Activated CD4-positive, alpha-beta T cell treated with anti-CD3 and anti-CD28 coated beads, Interleukin-2, amount 10 ng/mL, durations not matched to agents 7 days and 5 days (primary cell): ENCODE measurements around the gene TMPRSS9. TPM values are rescaled to one million over a fixed set of nuclear protein-coding genes. Genes with fewer than 3 reads are reported as not detected.

Source experiments
- CTCF ChIA-PET: fragments of 350-600 bp; sonication (Branson Sonifier 250); formaldehyde crosslinking; loops from one replicate; lab custom pipeline; 2021; ENCODE audit warnings: antibody characterized with exemption; lab: Charles Lee
- POLR2A ChIA-PET: fragments of 350-600 bp; sonication (Branson Sonifier 250); formaldehyde crosslinking; loops from one replicate; lab custom pipeline; 2021; ENCODE audit warnings: antibody characterized with exemption; lab: Charles Lee
- DNase-seq: peaks from one replicate; pipeline ENCODE4 v3.0.0-alpha.2; 2020
- H3K27ac Mint-ChIP-seq: one replicate; pipeline ENCODE4 v1.8.0; 2021; ENCODE audit warnings: mild to moderate bottlenecking, moderate library complexity, mixed read lengths
- H3K27me3 Mint-ChIP-seq: one replicate; pipeline ENCODE4 v1.8.0; 2021; ENCODE audit warnings: mixed read lengths
- H3K36me3 Mint-ChIP-seq: one replicate; pipeline ENCODE4 v1.8.0; 2021; ENCODE audit warnings: low read depth, mixed read lengths
- H3K4me1 Mint-ChIP-seq: one replicate; pipeline ENCODE4 v1.8.0; 2021; ENCODE audit warnings: mixed read lengths
- H3K4me3 Mint-ChIP-seq: one replicate; pipeline ENCODE4 v1.8.0; 2021; ENCODE audit warnings: mild to moderate bottlenecking, moderate library complexity, mixed read lengths
- H3K9me3 Mint-ChIP-seq: one replicate; pipeline ENCODE4 v1.8.0; 2021; ENCODE audit warnings: mixed read lengths
- total RNA-seq, 2 experiments: library from RNA; stranded (reverse); gene quantifications; one replicate each; pipeline ENCODE4 v1.2.3, GENCODE V29; 2021

TMPRSS9 gene
- total RNA-seq, 2 experiments from 2014 or later: not detected

DNA sequence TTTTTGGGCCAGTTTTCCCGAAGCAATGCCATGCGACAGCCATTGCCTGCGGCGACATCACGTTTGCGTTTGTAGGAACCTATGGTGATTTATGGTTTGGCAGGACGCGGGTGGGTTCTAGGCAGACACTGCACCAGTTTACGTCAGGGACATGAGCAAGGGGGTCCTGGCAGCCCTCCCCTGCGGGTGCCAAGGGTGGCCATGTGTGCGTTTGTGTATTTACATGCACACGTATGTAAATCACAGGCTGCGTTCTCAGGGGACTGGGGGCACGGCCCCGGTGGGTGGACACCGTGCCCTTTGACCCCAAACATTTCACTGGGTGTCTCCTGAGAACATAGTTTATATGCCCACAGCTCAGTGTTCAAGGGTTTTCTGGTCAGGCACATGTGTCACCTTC lies 9.4 kb upstream of the TMPRSS9 start:
- no peak overlapping the region for H3K27ac Mint-ChIP-seq
- no peak for DNase-seq
- H3K9me3 Mint-ChIP-seq: no peaks in the 10 kb centered on the region
- no peaks in the 10 kb centered on the region for H3K4me1 Mint-ChIP-seq
- H3K4me3 Mint-ChIP-seq: no peak overlapping the region
- H3K36me3 Mint-ChIP-seq: peaks cover 3% of the 10 kb centered on the region
- no peaks in the 10 kb centered on the region for H3K27me3 Mint-ChIP-seq
- CTCF ChIA-PET: no interaction called here
- POLR2A ChIA-PET: no interaction called here

DNA sequence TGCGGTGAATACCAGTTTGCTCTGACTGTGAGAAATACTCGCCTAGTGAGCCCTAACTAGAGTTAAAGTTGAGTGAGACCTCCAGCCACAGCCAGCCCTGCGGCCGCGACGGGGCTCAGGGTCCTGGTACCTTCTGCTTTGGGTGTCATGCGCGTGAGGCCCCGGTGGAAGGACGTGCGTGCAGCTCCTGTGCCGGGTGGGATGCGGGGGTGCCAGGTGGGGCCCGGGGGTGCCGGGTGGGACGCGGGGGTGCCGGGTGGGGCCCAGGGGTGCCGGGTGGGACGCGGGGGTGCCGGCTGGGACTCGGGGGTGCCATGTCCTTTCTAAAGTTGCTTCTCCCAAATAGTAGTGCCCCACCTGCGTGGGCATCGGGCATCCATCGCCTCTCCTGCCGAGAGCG lies 8.5 kb upstream of the TMPRSS9 start:
- no peaks in the 10 kb centered on the region for H3K36me3 Mint-ChIP-seq
- no peaks in the 10 kb centered on the region for H3K9me3 Mint-ChIP-seq
- no peaks in the 10 kb centered on the region for H3K27me3 Mint-ChIP-seq
- no peak for DNase-seq
- POLR2A ChIA-PET: no interaction called here
- H3K4me1 Mint-ChIP-seq: no peaks in the 10 kb centered on the region
- H3K4me3 Mint-ChIP-seq: no peak overlapping the region
- no peak overlapping the region for H3K27ac Mint-ChIP-seq
- CTCF ChIA-PET: no interaction called here

DNA sequence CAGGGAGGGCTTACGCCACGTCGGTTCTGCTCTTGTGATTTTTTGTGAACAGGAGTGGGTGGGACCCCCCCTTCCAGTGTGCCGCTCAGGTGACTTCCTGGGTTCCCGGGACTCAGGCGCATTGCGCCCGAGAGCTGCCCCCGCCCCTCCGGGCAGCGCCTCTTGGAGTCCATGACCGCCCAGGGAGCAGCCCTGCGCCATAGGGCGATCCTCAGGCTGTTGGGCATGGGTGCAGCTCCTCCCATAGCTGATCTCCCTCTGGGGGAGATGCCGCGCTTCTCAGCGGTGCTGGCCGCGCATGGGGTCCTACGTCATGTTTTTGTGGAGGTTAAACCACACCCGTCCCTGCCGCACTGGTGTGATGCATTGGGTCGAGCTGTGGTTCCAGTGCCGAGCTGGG lies 7.9 kb upstream of the TMPRSS9 start:
- H3K4me3 Mint-ChIP-seq: no peak overlapping the region
- CTCF ChIA-PET: no interaction called here
- H3K4me1 Mint-ChIP-seq: no peaks in the 10 kb centered on the region
- H3K9me3 Mint-ChIP-seq: no peaks in the 10 kb centered on the region
- H3K27ac Mint-ChIP-seq: no peak overlapping the region
- H3K36me3 Mint-ChIP-seq: no peaks in the 10 kb centered on the region
- no peak for DNase-seq
- POLR2A ChIA-PET: no interaction called here
- no peaks in the 10 kb centered on the region for H3K27me3 Mint-ChIP-seq

DNA sequence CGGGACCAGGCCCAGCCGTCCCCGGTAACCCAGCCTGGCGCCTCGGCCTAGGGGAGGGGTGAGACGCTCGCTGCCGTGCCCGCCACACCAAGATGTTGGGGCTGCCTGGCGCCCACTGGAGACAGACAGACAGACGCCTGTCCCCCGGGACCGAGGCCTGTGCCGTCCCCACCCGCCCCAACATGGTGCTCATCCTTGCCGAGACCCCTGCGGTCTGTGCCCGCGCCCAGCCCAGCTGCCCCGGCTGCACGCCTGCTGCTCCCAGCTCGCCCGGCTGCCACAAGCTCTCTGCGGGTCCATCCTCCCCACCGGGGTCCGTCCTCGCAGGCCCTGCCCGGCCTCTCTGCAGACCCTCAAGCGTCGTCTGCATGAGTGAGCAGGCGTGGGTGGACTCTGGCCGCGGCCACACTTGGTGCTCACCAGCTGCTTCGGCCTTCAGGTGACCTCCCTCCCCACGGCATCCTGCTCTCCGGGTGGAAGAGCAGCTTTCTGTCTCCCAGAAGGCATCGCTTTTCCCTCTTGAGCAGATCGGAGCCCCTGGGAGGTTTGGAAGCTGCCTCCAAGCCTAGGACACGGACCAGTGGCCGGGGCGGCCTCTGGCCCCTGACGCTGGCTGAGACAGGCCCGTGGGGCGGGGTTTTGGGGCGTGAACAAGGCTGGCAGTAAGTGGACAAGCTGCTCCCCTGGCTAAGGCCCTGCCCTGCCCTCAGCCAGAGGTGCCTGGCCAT lies 6.7 kb upstream of the TMPRSS9 start:
- no peak overlapping the region for H3K4me3 Mint-ChIP-seq
- no peaks in the 10 kb centered on the region for H3K4me1 Mint-ChIP-seq
- POLR2A ChIA-PET: no interaction called here
- CTCF ChIA-PET: interaction anchor here (1.4 kb wide), 1 partner anchor 15 kb away, joined by 4 read pairs; no protein-coding TSS in a partner anchor
- H3K27ac Mint-ChIP-seq: no peak overlapping the region
- no peak for DNase-seq
- no peaks in the 10 kb centered on the region for H3K36me3 Mint-ChIP-seq
- no peaks in the 10 kb centered on the region for H3K27me3 Mint-ChIP-seq
- no peaks in the 10 kb centered on the region for H3K9me3 Mint-ChIP-seq

DNA sequence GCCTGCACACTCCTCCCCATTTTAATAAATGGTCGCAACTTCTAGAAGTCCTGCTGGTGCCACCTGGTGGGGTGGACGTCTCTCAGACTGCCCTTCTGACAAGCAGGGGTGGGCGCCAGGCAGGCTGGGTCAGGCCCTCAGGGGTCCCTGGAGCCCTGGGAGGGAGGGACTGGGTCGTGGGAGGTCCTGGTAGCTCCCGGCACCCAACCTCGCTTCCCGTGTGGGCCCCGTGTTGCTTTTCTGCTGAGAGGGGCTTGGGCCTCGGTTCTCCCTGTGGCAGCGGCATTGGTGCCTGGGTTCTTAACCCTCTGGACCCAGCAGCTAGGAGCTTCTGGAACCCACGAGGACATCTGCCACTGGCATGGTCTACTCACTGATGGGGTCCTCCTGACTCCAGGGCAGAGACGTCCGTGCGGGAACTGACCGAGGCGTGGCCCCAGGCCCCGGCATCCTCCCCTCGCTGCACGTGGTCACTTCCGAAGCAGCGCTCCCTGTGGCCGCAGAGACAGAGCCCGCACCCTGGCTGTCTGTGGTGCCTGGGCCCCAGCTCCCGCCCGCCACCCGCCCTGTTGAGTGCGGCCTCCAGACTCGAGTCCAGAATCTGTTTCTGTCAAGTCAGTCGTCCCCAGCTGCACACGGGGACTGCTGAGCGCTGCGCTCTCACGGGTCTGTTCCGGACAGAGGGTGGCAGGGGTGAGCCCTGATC lies 6.0 kb upstream of the TMPRSS9 start:
- Mint-ChIP-seq H3K9me3 (no peaks in the 10 kb centered on the region), H3K4me1 (no peaks in the 10 kb centered on the region), H3K27me3 (no peaks in the 10 kb centered on the region), H3K4me3 (no peak overlapping the region), H3K27ac (no peak overlapping the region), H3K36me3 (no peaks in the 10 kb centered on the region)
- ChIA-PET POLR2A (interaction anchor here (0.5 kb wide), 1 partner anchor 9 kb away, joined by 3 read pairs; no protein-coding TSS in a partner anchor), CTCF (interaction anchor here (0.6 to 1.4 kb wide), 2 partner anchors 16 to 263 kb away, joined by 3 to 4 read pairs; no protein-coding TSS in a partner anchor)
- no peak for DNase-seq

DNA sequence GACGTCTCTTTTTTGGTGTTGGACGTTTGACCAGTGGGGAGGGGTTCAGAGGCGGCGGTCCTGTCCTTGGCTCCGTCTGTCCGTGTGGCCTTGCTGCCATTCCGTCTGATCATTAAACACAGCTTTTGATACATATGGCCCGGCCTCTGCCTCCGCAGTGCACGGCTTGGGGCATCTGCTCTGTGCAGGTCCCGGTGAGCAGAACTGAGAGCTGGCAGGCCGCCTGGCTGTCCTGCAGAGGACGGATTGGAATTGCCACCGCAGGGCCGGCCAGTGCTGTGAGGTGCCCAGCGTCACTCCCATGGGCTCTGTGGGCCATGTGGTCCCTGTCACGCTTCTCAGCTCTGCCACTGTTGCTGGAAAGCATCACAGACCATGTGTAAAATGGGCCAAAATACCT lies 5.4 kb upstream of the TMPRSS9 start:
- ChIA-PET CTCF (no interaction called here), POLR2A (interaction anchor here (0.5 kb wide), 1 partner anchor 9 kb away, joined by 3 read pairs; no protein-coding TSS in a partner anchor)
- Mint-ChIP-seq H3K4me1 (no peaks in the 10 kb centered on the region), H3K27ac (no peak overlapping the region), H3K36me3 (no peaks in the 10 kb centered on the region), H3K4me3 (no peak overlapping the region), H3K9me3 (no peaks in the 10 kb centered on the region), H3K27me3 (no peaks in the 10 kb centered on the region)
- DNase-seq: no peak

DNA sequence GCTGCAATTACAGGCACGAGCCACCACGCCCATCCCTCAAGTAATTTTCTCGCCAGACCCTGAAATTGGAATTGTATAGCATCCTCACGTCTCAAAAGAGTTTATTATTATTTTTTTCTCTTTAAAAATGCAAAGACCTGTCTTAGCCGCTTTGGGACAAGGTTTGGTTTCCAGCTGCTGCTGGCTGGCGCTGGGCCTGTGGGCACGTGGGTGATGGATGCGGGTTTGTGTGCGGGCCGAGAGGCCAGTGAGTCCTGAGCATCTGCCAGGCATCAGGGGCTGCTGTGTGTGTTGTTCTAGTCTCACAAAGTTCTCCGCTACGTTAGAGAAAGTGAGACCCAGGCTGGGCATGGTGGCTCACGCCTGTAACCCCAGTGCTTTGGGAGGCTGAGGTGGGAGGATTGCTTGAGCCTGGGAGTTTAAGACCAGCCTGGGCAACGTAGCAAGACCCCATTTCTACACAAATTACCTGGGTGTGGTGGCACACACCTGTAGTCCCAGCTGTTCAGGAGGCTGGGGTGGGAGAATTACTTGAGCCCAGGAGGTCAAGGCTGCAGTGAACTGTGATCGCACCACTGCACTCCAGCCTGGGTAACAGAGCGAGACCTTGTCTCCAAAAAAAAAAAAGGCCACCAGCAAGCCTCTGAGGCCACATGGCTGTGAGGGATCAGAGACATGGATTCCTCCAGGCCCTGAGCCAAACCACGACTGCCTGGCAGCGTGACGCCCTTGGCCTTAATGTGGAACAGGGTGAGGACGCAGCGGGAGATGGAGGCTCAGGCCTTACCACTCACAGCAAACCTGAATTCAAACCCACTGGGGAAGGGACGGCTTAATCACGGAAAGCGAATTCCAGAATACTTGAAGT lies 4.7 kb upstream of the TMPRSS9 start:
- no peaks in the 10 kb centered on the region for H3K4me1 Mint-ChIP-seq
- POLR2A ChIA-PET: no interaction called here
- H3K27me3 Mint-ChIP-seq: peaks cover 2% of the 10 kb centered on the region
- H3K36me3 Mint-ChIP-seq: no peaks in the 10 kb centered on the region
- no peak overlapping the region for H3K4me3 Mint-ChIP-seq
- no peak overlapping the region for H3K27ac Mint-ChIP-seq
- CTCF ChIA-PET: no interaction called here
- no peak for DNase-seq
- no peaks in the 10 kb centered on the region for H3K9me3 Mint-ChIP-seq

DNA sequence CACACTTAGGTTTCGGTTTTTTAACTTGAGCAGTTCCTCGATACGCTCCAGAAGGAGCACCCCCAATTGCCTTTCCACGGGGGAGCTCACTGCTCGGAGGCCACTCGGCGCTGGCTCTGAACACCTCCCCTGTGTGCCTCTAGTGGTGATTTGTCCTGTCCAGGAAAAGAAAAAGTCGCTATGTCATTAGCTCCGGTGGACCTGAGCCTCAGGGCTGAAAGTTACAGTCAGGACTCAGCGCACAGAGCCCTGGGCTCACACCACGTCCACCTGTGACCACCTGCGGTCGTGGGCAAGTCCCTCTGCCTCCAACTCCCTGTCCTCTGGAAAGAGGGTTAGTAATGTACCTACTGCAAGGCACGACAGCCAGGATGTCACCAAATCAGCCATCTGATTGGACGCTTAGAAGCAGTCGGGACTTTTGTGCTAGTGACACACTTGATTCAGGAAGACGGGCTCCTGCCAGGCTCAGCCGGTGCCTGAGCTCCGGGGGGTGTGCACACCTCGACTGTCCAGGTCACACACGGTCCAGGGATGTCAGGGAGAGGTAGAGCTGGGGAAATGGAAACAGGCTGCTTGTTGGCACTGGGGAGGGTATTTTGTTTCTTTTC lies 3.9 kb upstream of the TMPRSS9 start:
- Mint-ChIP-seq H3K27ac (peak overlapping the region; percentile 62), H3K4me1 (peaks cover 2% of the 10 kb centered on the region), H3K4me3 (no peak overlapping the region), H3K27me3 (peaks cover 6% of the 10 kb centered on the region), H3K9me3 (no peaks in the 10 kb centered on the region), H3K36me3 (no peaks in the 10 kb centered on the region)
- ChIA-PET POLR2A (no interaction called here), CTCF (interaction anchor here (0.9 kb wide), 1 partner anchor 13 kb away, joined by 3 read pairs; no protein-coding TSS in a partner anchor)
- DNase-seq: no peak

DNA sequence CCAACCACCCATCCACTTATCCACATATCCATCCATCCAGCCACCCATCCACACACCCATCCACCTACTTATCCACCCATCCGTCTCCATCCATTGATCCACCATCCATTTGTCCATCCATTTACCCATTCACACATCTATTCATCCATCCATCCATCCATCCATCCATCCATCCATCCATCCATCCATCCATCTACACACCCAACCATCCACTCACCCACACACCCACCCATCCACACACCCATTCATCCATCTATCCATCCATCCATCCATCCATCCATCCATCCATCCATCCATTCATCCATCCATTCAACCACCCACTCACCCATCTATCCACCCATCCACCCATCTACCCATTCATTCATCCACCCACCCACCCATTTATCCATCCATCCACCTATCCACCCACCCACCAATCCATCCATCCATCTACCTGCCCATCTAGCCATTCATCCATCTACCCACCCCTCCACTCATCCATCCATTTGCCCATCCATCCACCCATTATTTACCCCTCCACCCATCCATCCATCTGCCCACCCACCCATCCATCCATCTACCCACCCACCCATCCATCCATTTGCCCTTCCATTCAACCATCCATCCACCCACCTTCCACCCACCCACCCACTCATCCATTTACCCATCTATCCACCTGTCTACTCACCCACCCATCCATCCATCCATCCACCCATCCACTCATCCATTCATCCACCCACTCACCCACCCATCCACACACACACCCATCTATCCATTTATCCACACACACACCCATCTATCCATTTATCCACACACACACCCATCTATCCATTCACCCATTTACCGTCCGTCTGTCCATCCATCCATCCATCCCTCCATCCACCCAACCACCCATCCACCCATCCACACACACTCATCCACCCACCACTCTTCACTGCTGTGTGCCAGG lies 2.5 kb upstream of the TMPRSS9 start:
- Mint-ChIP-seq H3K4me1 (peaks cover 2% of the 10 kb centered on the region), H3K9me3 (no peaks in the 10 kb centered on the region), H3K27ac (no peak overlapping the region), H3K27me3 (peaks cover 6% of the 10 kb centered on the region), H3K36me3 (no peaks in the 10 kb centered on the region), H3K4me3 (no peak overlapping the region)
- ChIA-PET CTCF (no interaction called here), POLR2A (no interaction called here)
- DNase-seq: no peak

DNA sequence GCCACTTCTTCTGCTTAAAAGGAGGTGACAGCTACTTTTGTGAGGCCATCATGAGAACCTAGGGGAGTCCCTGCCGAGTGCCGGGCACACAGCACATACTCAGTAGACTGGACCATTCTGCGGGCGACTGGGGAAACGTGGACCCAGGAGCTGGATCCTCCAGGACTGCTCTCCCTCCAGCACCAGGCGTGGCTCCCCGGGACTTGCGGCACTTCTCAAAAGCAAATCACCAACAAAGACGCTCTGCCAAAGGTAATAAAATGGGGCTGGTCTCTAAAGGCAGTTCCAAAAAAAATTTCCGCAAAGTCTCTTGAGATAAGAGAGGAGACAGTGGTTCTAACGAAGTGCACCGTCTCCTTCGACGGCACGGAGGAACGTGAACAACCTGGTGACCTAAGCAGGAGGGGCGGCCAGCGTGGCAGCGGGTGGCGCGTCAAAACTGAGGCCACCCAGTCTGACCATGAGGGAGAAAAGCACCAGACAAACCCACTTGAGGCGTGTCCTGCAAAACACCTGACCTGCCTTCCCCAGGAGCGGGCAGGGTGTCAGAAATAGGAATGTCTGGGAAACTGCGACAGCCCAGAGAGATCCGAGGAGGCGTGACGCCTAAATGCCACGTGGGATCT lies 1.4 kb upstream of the TMPRSS9 start:
- H3K4me3 Mint-ChIP-seq: no peak overlapping the region
- no peaks in the 10 kb centered on the region for H3K36me3 Mint-ChIP-seq
- no peak overlapping the region for H3K27ac Mint-ChIP-seq
- H3K27me3 Mint-ChIP-seq: peaks cover 6% of the 10 kb centered on the region
- H3K4me1 Mint-ChIP-seq: peaks cover 2% of the 10 kb centered on the region
- ChIA-PET CTCF (no interaction called here), POLR2A (no interaction called here)
- no peak for DNase-seq
- H3K9me3 Mint-ChIP-seq: no peaks in the 10 kb centered on the region

DNA sequence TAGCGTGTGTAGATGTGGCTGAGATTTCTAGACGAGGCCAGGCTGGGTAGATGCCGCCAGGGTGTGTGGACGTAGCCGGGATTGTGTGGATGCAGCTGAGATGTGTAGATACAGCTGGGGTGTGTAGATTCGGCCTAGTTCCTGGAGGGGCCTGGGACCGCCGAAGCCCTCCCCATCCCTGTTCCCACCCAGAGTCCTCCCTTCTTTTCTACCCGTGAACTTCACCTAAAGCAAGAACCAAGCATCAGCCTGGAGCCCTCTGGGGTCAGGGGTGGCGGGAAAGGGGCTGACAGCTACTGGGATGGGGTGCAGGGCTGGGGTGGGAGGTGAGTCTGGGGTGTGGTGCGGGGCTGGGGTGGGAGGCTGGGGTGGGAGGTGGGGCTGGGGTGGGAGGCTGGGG lies 768 bp downstream of the TMPRSS9 start:
- no peak overlapping the region for H3K27ac Mint-ChIP-seq
- ChIA-PET POLR2A (no interaction called here), CTCF (no interaction called here)
- H3K36me3 Mint-ChIP-seq: no peaks in the 10 kb centered on the region
- peaks cover 7% of the 10 kb centered on the region for H3K4me1 Mint-ChIP-seq
- DNase-seq: no peak
- no peak overlapping the region for H3K4me3 Mint-ChIP-seq
- no peaks in the 10 kb centered on the region for H3K9me3 Mint-ChIP-seq
- H3K27me3 Mint-ChIP-seq: peaks cover 14% of the 10 kb centered on the region
